T-cell (primary cell): ENCODE data around the gene POLR2L. TPM values are rescaled to one million over a fixed set of nuclear protein-coding genes. Genes with fewer than 3 reads are reported as not detected.

Experiments used
- ATAC-seq, 4 experiments: fragments of 200-7000 bp in 3 of 4; fragments of 150-1000 bp in 1 of 4; cut with Tn5 transposase; replicated peaks in 1 of 4; 1 replicate in 3 of 4; 2 replicates in 1 of 4; pipeline ENCODE4 v1.10.0; 2021; ENCODE audit warnings: moderate library complexity in 3 of 4, mild to moderate bottlenecking in 2 of 4, moderate number of reproducible peaks in 1 of 4
- CTCF ChIA-PET, 2 donors: fragments of 300-600 bp; sonication (Branson Sonifier 250); formaldehyde crosslinking; loops; one replicate each; lab custom pipeline; 2022; ENCODE audit warnings: antibody characterized with exemption in 2 of 2; lab: Charles Lee
- POLR2A ChIA-PET, 2 donors: fragments of 300-600 bp; sonication (Branson Sonifier 250); formaldehyde crosslinking; loops; one replicate each; lab custom pipeline; 2022; ENCODE audit warnings: antibody characterized with exemption in 2 of 2; lab: Charles Lee
- DNase-seq, 35 experiments: peaks; one replicate each; pipeline versions ENCODE4 v3.0.0 to v3.0.0-alpha.2; 2013 to 2023
- H3K27ac ChIP-seq: one replicate; pipeline ENCODE4 v1.5.1; 2013; ENCODE audit warnings: low read length
- H3K27me3 ChIP-seq, 2 experiments: replicated peaks in 1 of 2; 1 replicate in 1 of 2; 2 replicates in 1 of 2; pipeline versions ENCODE4 v1.6.1 to v1.7.0; 2013; ENCODE audit warnings: low read length in 1 of 2, mixed read lengths in 1 of 2; ENCODE audit not compliant: control insufficient read depth in 2 of 2, insufficient read depth in 2 of 2; ENCODE audit errors: extremely low read depth in 1 of 2
- H3K36me3 ChIP-seq, 2 donors: 1 replicate in 1 of 2; 2 replicates in 1 of 2; pipeline versions ENCODE4 v1.6.1 to v1.7.0; 2013; ENCODE audit warnings: low read length in 1 of 2; ENCODE audit not compliant: control insufficient read depth in 2 of 2, insufficient read depth in 1 of 2; ENCODE audit errors: extremely low read depth in 1 of 2
- H3K4me1 ChIP-seq, 2 experiments: 1 replicate in 1 of 2; 2 replicates in 1 of 2; pipeline versions ENCODE4 v1.6.1 to v1.7.0; 2013; ENCODE audit warnings: low read length in 2 of 2, mixed read lengths in 1 of 2; ENCODE audit not compliant: insufficient read depth in 2 of 2, control insufficient read depth in 1 of 2; ENCODE audit errors: extremely low read depth in 1 of 2
- H3K4me3 ChIP-seq, 2 donors: 1 replicate in 1 of 2; 2 replicates in 1 of 2; pipeline versions ENCODE4 v1.5.1 to v1.7.0; 2013; ENCODE audit warnings: mild to moderate bottlenecking in 2 of 2, low read length in 1 of 2, moderate library complexity in 1 of 2; ENCODE audit not compliant: control insufficient read depth in 1 of 2; ENCODE audit errors: extremely low read depth in 1 of 2
- H3K9me3 ChIP-seq: 2 replicates; pipeline ENCODE4 v1.7.0; 2013
- H3K27ac Mint-ChIP-seq, 2 donors: one replicate each; pipeline ENCODE4 v1.8.0; 2020 to 2021; ENCODE audit warnings: mild to moderate bottlenecking in 2 of 2, mixed read lengths in 2 of 2
- H3K27me3 Mint-ChIP-seq, 2 donors: one replicate each; pipeline ENCODE4 v1.8.0; 2021 to 2022; ENCODE audit warnings: mixed read lengths in 2 of 2
- H3K36me3 Mint-ChIP-seq: one replicate; pipeline ENCODE4 v1.8.0; 2021; ENCODE audit warnings: mixed read lengths
- H3K4me1 Mint-ChIP-seq, 3 donors: one replicate each; pipeline ENCODE4 v1.8.0; 2020 to 2022; ENCODE audit warnings: mixed read lengths in 3 of 3, mild to moderate bottlenecking in 1 of 3
- H3K4me3 Mint-ChIP-seq, 3 donors: one replicate each; pipeline ENCODE4 v1.8.0; 2020 to 2022; ENCODE audit warnings: mild to moderate bottlenecking in 3 of 3, mixed read lengths in 3 of 3, moderate library complexity in 3 of 3
- H3K9me3 Mint-ChIP-seq, 3 donors: one replicate each; pipeline ENCODE4 v1.8.0; 2020 to 2022; ENCODE audit warnings: mixed read lengths in 3 of 3
- WGBS: methylation state at CpG from one replicate; pipeline ENCODE4 v1.1.5; 2013; ENCODE audit warnings: missing lambda C conversion rate; ENCODE audit not compliant: insufficient coverage; 5-methylcytosine and 5-hydroxymethylcytosine counted together
- total RNA-seq, 35 experiments: library from RNA in 6 of 35; stranded (reverse) in 6 of 35; fragments of 120-200 nt in 1 of 35; gene quantifications; one replicate each; pipeline versions ENCODE4 v1.2.1 to v1.2.4 and lab custom pipeline; 2013 to 2026

POLR2L gene
- total RNA-seq, 5 donors from 2014 or later (not counting 1 experiment from before 2014, with no cell fraction given), result 34.2 to 73.9 (median 68.7) TPM

GRCh38 chr11:793556-793955 lies 48.8 kb downstream of the POLR2L start:
- Mint-ChIP-seq H3K4me1 (peaks cover 12 to 22% (median 16%) of the 10 kb centered on the region in 3 donors), H3K27ac (no peak overlapping the region), H3K27me3 (peaks cover 0 to 7% of the 10 kb centered on the region in 2 donors), H3K36me3 (peaks cover 3% of the 10 kb centered on the region), H3K9me3 (no peaks in the 10 kb centered on the region), H3K4me3 (peak overlapping the region in 1 of 3 donors; percentile 48)
- ChIA-PET POLR2A (interaction anchor here in 1 of 2 donors (0.5 kb wide), 2 partner anchors 13 to 16 kb away, joined by 3 read pairs; no protein-coding TSS in a partner anchor), CTCF (no interaction called here)
- Histone ChIP-seq H3K9me3 (no peaks in the 10 kb centered on the region), H3K4me3 (no peak overlapping the region), H3K4me1 (peaks cover 14 to 55% of the 10 kb centered on the region in 2 experiments), H3K27me3 (peaks cover 0 to 26% of the 10 kb centered on the region in 2 experiments), H3K27ac (no peak overlapping the region), H3K36me3 (peaks cover 6 to 26% of the 10 kb centered on the region in 2 donors)
- WGBS, result 100% methylated on average over 5 of the region's 7 CpGs
- ATAC-seq (no peak), DNase-seq (no peak)

- H3K9me3 Mint-ChIP-seq, result no peaks in the 10 kb centered on the region
- Histone ChIP-seq H3K36me3 (peaks cover 6 to 26% of the 10 kb centered on the region in 2 donors), H3K27me3 (peaks cover 0 to 33% of the 10 kb centered on the region in 2 experiments), H3K27ac (no peak overlapping the region), H3K9me3 (no peaks in the 10 kb centered on the region), H3K4me1 (peaks cover 16 to 58% of the 10 kb centered on the region in 2 experiments), H3K4me3 (no peak overlapping the region)
- peak overlapping the region in 1 of 3 donors; percentile 24 for H3K4me3 Mint-ChIP-seq
- whole genome bisulfite sequencing, result 91% methylated on average over 7 of the region's 13 CpGs
- peaks cover 0 to 7% of the 10 kb centered on the region in 2 donors for H3K27me3 Mint-ChIP-seq
- ATAC-seq (no peak), DNase-seq (no peak)
- CTCF ChIA-PET, result no interaction called here
- POLR2A ChIA-PET, result no interaction called here
- peaks cover 3% of the 10 kb centered on the region for H3K36me3 Mint-ChIP-seq
- H3K27ac Mint-ChIP-seq, result no peak overlapping the region
- H3K4me1 Mint-ChIP-seq, result peaks cover 13 to 23% (median 16%) of the 10 kb centered on the region in 3 donors
These were observed 49.5 kb downstream of the POLR2L start for GRCh38 chr11:792873-793272.

GRCh38 chr11:792535-792821 lies 49.9 kb downstream of the POLR2L start:
- DNase-seq, result no peak
- H3K27me3 ChIP-seq, result peaks cover 0 to 33% of the 10 kb centered on the region in 2 experiments
- no peak overlapping the region for H3K4me3 Mint-ChIP-seq
- H3K9me3 ChIP-seq, result no peaks in the 10 kb centered on the region
- no peak overlapping the region for H3K27ac ChIP-seq
- H3K4me1 ChIP-seq, result peaks cover 16 to 60% of the 10 kb centered on the region in 2 experiments
- CTCF ChIA-PET, result no interaction called here
- no peaks in the 10 kb centered on the region for H3K9me3 Mint-ChIP-seq
- H3K36me3 Mint-ChIP-seq, result peaks cover 3% of the 10 kb centered on the region
- 97% methylated on average over 9 of the region's 15 CpGs for WGBS
- peaks cover 15 to 24% (median 16%) of the 10 kb centered on the region in 3 donors for H3K4me1 Mint-ChIP-seq
- no peak overlapping the region for H3K4me3 ChIP-seq
- no peak overlapping the region for H3K27ac Mint-ChIP-seq
- POLR2A ChIA-PET, result no interaction called here
- peaks cover 6 to 26% of the 10 kb centered on the region in 2 donors for H3K36me3 ChIP-seq
- peaks cover 0 to 7% of the 10 kb centered on the region in 2 donors for H3K27me3 Mint-ChIP-seq
- no peak for ATAC-seq

GRCh38 chr11:791658-792534 lies 50.4 kb downstream of the POLR2L start:
- Histone ChIP-seq H3K27me3 (peaks cover 0 to 33% of the 10 kb centered on the region in 2 experiments), H3K4me3 (no peak overlapping the region), H3K36me3 (peaks cover 6 to 26% of the 10 kb centered on the region in 2 donors), H3K4me1 (peaks cover 11 to 54% of the 10 kb centered on the region in 2 experiments), H3K9me3 (no peaks in the 10 kb centered on the region), H3K27ac (no peak overlapping the region)
- Mint-ChIP-seq H3K9me3 (no peaks in the 10 kb centered on the region), H3K36me3 (peaks cover 3% of the 10 kb centered on the region), H3K4me1 (peaks cover 9 to 19% (median 12%) of the 10 kb centered on the region in 3 donors), H3K4me3 (no peak overlapping the region), H3K27me3 (peaks cover 0 to 7% of the 10 kb centered on the region in 2 donors), H3K27ac (no peak overlapping the region)
- 97% methylated on average over 33 of the region's 49 CpGs for WGBS
- POLR2A ChIA-PET, result no interaction called here
- no peak for ATAC-seq
- DNase-seq, result no peak
- CTCF ChIA-PET, result no interaction called here

- WGBS, result 94% methylated on average over 12 of the region's 18 CpGs
- H3K36me3 Mint-ChIP-seq, result peaks cover 3% of the 10 kb centered on the region
- POLR2A ChIA-PET, result no interaction called here
These were observed 51.4 kb downstream of the POLR2L start for GRCh38 chr11:790721-791564.

GRCh38 chr11:789943-790342 lies 52.4 kb downstream of the POLR2L start, which contains the start of gene CEND1:
Gene CEND1 (minus strand): TSS chr11:790090. CDS start chr11:788576, 1,514 bp downstream.
- ATAC-seq, result peak; percentile 44 to 63 (median 48)
- Histone ChIP-seq H3K4me3 (no peak within 1 kb of the TSS), H3K4me1 (peaks cover 2 to 35% of the 10 kb centered on the region in 2 experiments), H3K9me3 (no peaks in the 10 kb centered on the region), H3K27me3 (peaks cover 0 to 33% of the 10 kb centered on the region in 2 experiments), H3K36me3 (peaks cover 6 to 26% of the 10 kb centered on the region in 2 donors), H3K27ac (no peak within 1 kb of the TSS)
- WGBS, result 5% methylated on average over 22 of the region's 44 CpGs
- ChIA-PET CTCF (no interaction called here), POLR2A (interaction anchor here in 1 of 2 donors (0.6 kb wide), 1 partner anchor 20 kb away, joined by 3 read pairs; the partner anchor contains the start of gene RPLP2)
- Mint-ChIP-seq H3K27ac (no peak within 1 kb of the TSS), H3K36me3 (peaks cover 3% of the 10 kb centered on the region), H3K4me1 (peaks cover 0 to 10% (median 5%) of the 10 kb centered on the region in 3 donors), H3K4me3 (peak within 1 kb of the TSS in 1 of 3 donors; percentile 21), H3K27me3 (peaks cover 0 to 7% of the 10 kb centered on the region in 2 donors), H3K9me3 (no peaks in the 10 kb centered on the region)
- DNase-seq, result peak in 3 of 35 experiments; percentile 24 to 63 (median 29)

More at GRCh38 chr11:790721-791564, 51.4 kb downstream of the POLR2L start:
- H3K4me3 Mint-ChIP-seq, result no peak overlapping the region
- no peak for ATAC-seq
- H3K27ac Mint-ChIP-seq, result no peak overlapping the region
- no peaks in the 10 kb centered on the region for H3K9me3 Mint-ChIP-seq
- peaks cover 0 to 7% of the 10 kb centered on the region in 2 donors for H3K27me3 Mint-ChIP-seq
- Histone ChIP-seq H3K36me3 (peaks cover 6 to 26% of the 10 kb centered on the region in 2 donors), H3K27ac (no peak overlapping the region), H3K4me3 (no peak overlapping the region), H3K4me1 (peaks cover 4 to 45% of the 10 kb centered on the region in 2 experiments), H3K27me3 (peaks cover 0 to 33% of the 10 kb centered on the region in 2 experiments), H3K9me3 (no peaks in the 10 kb centered on the region)
- H3K4me1 Mint-ChIP-seq, result peaks cover 3 to 11% (median 5%) of the 10 kb centered on the region in 3 donors
- no peak for DNase-seq
- CTCF ChIA-PET, result no interaction called here
